ENCODE data around the gene DUSP2.

The DUSP2 gene

GRCh38 chr2:96111823-96112500, 33.3 kb downstream of the DUSP2 start:
- DNase-seq = peak in 1 of 2 experiments; percentile 17

GRCh38 chr2:96111257-96111640, 34.0 kb downstream of the DUSP2 start:
- no peak for DNase-seq

DNA sequence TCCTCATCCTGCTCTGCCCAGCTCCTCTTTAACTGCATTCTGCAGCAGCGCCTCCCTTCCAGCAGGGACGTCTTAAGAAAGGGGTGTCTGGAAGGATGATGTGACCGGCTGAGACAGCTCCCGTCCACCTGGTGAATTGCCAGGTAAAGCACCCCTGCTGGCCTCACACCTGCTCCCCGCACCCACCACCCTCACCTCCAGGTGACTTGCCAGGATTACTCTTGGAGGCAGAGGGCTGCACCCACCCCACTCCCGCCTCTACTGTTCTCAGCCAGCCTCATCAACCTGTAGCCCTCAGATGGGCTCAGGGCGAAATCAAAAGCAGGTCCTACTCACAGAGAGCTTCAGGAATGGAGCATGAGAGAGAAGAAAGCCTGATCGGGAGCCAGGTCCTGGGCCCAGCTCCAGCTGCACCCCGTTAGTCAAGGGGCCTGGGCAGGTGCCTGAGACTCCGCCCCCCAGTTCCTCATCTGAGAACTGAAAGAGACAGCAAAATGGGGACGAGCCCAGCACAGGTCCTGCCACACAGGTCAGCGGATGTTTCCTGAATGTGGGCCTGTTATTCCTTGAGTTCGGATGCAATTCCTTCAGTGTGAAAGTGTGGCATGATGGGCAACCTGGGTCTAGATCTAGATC, 34.5 kb downstream of the DUSP2 start:
- no peak for DNase-seq

- no peak for DNase-seq
These were observed 35.2 kb downstream of the DUSP2 start for GRCh38 chr2:96109931-96110511.

DNA sequence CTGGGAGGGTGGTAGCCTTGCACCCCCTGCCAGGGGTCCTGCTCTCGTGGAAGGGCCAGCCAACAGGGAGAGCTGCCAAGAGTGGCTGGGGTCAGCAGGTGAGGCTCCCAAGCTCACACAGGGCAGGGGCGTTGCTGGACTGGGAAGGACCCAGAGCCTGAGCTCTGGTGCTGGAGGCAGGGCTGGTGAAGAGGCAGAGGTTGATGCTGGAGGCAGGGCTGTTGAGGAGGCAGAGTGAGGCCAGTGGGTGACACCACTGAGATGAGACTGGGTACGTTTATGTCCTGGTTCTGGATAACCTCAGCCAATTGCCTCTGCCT, 35.9 kb downstream of the DUSP2 start:
- no peak for DNase-seq

DNA sequence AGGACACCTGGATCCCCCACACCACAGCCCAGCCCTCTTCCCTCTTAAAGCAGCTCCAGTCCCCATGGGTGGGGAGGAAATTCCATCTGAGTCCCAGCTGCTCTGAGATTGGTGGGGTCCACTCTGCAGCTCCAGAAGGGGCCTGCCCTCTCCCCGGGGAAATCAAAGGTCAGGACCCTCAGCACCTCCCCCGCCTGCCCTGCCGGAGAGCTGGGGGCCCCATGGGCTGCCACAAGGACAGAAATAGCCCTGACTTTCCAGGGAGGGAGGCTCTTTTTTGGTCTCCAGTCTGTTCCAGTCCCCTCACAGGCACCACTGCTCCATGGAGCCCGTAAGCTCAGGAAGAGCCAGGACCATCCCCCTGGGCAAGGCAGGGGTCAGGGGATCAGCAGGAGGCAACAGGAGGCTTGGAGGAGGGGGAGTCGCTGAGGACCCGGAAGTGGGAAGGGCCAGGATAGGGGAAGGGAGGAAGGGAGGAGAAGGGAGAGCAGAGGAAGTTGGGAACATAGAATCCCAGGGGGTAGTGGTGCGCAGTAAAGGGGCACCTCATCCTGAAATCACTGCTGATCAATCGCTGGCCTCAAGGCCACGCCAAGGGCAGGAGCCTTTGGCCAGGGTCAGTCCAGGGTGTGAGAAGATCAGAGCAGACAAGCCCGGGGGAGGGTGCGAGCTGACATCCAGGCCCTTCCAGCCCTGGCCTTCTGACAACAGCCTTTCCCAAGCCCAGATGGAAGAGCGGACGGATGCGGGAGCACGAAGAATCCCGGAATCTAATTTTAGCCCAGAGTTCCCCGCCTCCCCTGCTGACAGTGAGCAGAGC, 36.5 kb downstream of the DUSP2 start:
- no peak for DNase-seq

GRCh38 chr2:96108151-96108540, 37.1 kb downstream of the DUSP2 start:
- DNase-seq = no peak

- DNase-seq = no peak
These were observed 37.6 kb downstream of the DUSP2 start for GRCh38 chr2:96107708-96108065.

GRCh38 chr2:96106991-96107707, 38.1 kb downstream of the DUSP2 start:
- DNase-seq = no peak

GRCh38 chr2:96105994-96106715, 39.1 kb downstream of the DUSP2 start:
- no peak for DNase-seq

- DNase-seq = no peak
These were observed 39.9 kb downstream of the DUSP2 start for GRCh38 chr2:96105152-96105915.

DNA sequence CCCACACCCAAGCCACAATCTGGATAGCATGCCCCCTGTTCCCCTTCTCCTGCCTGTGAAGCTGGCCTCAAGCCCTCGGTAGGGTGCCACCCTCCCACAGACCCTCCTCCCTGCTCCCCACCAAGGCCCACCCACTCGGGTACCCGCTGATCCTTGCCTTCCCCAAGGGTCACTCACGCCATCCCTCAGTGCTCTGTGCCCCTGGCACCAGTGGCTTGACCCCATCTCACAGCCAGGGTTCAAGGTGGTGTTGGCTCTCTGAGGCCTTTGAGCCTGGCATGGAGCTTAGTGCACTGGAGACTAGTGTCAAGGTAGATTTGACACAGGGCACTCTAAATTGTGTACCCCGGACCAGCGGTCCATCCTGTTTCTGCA, 40.8 kb downstream of the DUSP2 start:
- DNase-seq = no peak

DNA sequence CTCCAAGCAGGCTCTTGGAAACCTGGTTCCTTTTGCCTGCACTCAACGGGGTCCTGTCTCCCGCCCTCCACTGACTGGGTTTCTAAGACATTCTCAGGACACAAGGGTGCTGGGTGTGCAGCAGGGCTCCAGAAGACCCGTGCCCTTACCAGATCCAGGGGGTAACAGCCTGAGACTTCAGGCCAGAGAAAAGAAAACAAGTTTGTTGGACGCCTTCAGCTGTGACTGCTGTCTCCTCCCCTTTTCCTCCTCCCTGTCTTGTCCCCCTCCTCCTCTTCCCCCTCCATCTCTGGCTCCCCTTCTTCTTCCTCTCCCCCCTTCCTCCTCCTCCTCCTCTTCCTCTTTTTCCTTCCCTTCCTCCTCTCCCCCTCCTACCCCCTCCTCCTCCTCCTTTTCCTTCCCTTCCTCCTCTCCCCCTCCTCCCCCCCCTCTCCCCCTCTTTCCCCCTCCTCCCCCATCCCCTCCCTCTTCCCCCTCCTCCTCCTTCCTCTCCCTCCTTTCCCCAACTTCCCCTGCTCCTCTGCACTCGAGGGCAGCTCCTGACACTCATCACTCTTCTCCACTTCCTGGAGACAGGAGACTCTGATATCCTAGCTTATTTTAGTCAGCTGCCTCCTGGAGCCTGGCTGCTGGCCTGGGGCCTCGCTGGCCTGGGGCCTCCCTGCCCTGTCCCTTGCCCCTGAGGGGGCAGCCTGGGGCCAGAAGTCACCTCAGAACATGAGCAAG, 41.3 kb downstream of the DUSP2 start:
- DNase-seq = no peak

DNA sequence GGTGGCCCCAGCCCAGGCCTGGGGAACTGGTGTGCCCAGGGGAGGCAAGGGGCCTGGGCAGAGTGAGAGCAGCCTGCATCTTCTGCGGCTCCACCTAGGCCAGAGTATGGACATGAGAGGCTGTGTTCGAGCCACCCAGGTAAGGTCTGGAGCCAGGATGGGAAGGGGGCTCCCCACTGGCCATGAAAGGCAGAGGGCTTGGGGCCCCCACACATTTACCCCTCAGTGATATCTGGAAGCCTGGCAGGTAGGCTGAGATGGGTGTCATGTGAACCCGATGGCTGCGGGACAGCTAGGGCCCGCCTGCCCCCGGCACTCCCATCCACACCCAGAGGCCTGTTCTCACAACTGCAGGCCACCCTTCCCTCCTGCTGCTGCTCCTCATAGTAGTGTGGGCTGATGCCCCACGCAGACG, 42.0 kb downstream of the DUSP2 start:
- no peak for DNase-seq

DNA sequence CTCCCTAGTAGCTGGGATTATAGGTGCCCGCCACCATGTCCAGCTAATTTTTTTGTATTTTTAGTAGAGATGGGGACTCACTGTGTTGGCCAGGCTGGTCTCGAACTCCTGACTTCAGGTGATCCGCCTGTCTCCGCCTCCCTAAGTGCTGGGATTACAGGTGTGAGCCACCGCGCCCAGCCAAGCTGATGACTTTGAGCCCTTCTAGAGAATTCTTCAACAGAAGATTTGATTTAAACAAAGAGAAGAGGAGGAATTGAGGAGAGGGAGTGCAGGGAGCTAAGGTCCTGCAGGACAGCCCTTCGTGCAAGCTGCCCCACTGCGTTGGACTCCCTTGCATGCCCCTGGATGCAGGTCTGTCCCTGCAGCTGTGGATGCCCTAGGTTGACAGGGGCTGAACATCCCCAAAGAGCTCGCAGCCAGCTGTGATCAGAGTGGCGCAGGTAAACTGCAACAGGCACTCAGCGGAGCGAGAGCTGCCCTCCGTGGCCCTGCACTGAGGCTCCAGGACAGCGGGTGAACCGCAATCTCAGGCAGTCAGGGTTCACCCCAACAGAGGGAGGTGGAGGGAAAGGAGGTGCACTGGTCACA, 42.5 kb downstream of the DUSP2 start:
- DNase-seq = no peak

- no peak for DNase-seq
These were observed 44.3 kb downstream of the DUSP2 start for GRCh38 chr2:96100893-96101304.

GRCh38 chr2:96099861-96100798, 45.1 kb downstream of the DUSP2 start:
- DNase-seq = no peak

- no peak for DNase-seq
These were observed 46.2 kb downstream of the DUSP2 start for GRCh38 chr2:96098900-96099590.
